ENCODE data around the gene TMEM63A.
A peak's percentile ranks its signal among the peaks of the same experiment; 100 is the strongest.
"Not testable (repeated sequence)": the region's sequence is repeated elsewhere in the genome, so short reads cannot be mapped to it uniquely, and the experiment has no call there.

Gene TMEM63A

DNA sequence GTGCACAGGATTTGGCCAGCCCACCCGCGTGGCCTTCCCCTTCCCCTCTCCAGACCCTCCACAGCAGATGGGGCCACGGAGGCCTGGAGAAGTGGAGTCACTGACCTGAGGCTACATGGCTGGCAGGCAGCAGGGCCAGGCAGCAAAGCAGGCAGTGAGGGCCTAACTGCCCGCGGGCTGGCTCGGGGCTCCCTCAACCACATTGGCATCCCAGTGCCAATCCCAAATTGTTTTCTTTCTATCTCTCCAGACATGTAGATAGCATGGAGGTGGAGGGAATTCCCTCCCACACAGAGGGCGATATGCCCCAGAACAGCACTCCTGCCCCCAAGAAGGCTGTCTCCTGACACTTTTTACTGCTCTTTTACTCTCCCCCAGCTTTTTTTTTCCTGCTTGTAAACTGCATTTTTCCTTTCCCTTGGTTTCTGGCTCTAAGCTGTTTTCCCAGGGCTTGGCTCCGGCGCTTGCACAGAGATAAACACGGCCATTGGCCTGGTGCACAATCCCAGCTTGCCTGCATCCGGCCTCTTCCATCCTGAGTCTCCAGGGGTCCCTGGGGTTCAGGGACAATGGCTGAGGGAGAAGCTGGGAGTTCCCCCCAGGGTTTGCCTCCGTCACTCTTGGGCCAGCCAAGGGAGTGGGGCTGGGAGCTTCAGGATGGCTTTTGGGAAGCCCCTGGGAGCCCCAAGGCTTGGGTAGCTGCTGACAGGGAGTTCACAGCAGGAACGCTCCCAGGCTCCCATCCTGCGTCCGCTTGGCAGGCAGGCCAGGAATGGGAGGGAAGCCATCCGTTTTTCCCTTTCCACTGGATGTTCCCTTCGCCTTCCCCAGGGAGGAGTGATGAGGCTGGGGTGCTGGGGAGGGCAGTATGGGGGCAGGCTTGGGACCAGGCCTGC lies 65.3 kb downstream of the TMEM63A start:
- FAIRE-seq = no peak

DNA sequence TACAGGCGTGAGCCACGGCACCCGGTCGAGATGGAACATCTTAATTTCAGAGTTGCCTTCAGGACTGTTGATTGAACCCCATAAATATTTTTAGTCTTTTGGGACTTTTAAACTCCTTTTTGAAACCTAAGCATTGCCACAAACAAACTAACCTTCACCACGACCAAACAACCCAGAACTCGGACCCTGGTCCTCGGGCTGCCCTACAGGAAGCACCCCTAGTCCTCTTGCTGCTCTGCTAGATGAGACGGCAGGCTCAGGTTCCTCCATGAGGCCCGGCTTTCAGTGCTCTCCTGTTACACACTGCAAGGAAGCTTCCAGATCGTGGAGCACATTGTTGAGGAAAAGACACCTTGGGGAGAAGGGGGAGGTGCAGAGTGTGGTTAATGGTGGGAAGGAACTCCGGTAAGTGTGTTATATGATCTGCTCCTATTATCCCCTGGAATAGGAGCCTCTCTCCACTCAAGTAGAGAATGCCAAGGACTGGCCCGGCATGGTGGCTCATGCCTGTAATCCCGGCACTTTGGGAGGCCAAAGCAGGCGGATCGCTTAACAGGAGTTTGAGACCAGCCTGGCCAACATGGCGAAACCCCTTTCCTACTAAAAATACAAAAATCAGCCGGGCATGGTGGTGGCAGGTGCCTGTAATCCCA lies 66.5 kb downstream of the TMEM63A start:
- no peak for FAIRE-seq

DNA sequence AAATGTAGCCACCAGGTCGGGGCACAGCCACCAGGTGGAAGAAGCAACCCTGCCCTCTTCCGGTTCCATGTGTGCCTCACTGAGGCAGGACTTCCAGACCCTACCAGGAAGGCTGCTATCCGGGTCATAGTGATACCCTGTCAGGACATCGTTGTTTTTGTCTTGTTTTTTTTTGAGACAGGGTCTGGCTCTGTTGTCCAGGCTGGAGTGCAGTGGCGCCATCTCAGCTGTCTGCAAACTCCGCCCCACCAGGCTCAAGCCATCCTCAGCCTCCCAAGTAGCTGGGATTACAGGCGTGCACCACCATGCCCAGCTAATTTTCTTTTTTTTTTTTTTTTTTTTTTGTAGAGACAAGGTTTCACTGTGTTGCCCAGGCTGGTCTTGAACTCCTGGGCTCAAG lies 67.1 kb downstream of the TMEM63A start:
- not testable (repeated sequence) for FAIRE-seq

DNA sequence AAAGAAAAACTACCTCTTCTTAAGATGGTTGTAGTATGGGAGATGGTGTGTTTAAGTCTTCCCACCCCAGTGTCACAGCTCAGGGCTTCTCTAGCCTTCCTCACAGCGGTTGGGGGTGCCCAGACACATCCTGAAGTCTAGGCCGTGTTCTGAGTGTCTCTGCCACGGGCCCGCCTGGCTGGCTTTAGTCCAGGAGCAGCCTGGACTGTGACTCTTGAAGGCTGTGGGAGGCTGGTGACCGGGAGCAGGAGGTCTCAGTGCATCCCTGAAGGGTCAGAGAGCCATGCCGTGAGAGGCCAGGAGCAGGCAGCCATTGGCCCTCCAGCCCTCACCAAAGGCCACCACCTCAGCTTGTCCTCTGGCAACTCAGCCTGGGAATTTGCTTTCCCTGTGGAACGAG lies 67.8 kb downstream of the TMEM63A start:
- FAIRE-seq = no peak

DNA sequence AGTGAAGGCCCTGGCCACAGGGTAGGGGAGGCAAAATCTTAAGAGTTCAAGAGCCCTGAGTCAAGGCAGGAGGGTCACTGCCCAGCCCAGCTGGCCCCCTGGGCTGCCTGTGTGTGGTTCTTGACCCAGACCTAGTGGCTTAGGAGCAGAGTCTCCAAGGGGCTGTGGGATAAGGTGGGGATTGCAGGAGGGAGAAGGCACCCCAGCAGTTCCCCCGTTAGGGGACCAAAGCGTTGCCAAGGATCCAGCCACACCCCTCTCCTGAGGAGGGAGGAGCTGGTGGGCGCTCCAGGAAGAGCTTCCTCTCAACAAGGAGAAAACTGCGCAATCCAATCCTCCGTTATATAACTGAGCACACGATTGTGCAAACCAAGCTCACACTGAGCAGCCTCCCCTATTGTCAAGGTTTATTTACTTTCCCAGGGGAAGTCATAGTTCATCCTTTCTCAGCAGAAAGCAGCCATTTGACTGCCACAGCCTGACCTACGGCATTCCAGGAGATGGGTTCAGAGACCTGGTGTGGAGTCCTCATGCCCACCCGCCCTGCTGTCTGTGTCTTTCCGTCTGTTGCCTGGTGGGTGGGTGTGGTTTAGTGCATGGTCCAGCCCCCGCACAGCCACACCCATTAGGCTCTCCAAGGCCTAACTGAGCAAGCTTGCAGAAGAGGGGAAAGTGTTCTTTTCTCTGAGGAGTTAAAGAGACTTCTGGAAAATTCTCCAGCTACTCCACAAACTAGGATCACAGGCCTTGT lies 68.8 kb downstream of the TMEM63A start:
- no peak for FAIRE-seq

DNA sequence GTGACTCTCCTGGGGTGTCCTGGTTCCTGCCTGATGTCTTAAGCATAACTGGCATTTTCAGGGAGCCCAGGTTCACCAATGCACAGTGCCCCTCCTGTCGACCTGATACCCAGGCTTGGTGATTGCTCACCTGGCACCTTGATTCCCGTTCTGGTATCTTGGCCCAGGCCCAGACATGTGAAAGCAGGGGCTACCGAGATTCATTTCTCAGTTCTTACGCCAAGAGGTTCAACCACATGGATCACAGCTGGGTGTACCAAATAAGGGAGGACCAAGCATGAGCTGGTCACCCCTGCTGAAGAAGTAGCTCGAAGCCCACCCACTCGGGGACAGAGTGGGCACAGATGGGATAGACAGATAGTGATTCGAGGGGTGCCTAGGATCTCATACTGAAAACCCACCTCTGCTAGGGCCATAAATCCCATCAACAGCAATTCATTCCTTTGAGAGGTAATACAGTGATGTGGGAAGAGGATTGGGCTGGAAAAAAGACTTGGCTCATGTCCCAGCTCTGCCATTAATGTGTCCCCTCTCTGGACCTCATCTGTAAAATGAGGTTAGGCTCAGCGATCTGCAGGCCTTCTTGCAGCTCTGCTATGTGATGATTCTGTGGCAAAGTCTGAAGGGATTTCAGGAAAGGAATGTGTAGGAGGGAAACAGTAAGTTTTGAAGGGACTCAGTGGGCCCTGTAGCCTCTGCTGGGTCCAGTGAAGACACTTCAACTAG lies 69.5 kb downstream of the TMEM63A start:
- FAIRE-seq = no peak

DNA sequence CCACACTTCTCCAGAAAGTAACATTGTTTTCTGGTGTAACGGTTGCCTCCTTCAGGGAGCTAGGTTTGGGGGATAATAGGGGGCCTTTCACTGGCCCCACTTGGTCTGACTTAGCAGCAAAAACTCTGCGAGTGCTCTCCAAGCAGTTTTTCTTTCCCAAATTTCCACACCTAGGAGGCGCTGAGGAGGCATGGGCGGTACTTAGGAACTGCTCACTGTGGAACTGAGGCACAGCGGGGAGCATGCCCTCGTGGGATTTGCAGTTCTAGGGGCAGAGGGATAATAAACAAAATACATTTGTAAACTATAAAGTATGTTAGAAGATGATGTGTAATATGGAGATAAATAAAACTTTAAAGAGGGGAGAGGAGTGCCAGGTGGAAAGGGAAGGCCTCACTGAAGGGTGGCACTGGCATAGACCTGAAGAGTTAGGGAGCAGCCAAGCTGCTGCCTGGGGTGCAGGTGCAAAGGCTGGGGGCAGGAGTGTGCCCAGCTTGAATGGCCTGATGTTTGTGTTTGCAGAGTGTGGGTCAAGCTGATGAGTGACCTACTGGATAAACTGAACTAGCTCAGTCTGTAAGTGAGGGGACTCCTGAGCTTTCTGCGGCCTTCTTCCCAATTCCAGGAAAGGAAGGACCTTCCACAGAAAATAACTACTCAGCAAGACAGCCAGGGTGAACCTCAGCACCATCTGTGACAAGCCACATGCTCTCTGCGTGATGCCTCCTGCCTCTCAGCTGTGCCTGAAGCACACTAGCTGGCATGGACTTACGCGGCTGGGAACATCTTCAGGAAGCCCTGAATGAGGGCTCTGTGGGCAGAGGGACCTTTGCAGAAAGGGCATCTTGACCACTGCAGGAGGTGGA lies 70.3 kb downstream of the TMEM63A start:
- no peak for FAIRE-seq

DNA sequence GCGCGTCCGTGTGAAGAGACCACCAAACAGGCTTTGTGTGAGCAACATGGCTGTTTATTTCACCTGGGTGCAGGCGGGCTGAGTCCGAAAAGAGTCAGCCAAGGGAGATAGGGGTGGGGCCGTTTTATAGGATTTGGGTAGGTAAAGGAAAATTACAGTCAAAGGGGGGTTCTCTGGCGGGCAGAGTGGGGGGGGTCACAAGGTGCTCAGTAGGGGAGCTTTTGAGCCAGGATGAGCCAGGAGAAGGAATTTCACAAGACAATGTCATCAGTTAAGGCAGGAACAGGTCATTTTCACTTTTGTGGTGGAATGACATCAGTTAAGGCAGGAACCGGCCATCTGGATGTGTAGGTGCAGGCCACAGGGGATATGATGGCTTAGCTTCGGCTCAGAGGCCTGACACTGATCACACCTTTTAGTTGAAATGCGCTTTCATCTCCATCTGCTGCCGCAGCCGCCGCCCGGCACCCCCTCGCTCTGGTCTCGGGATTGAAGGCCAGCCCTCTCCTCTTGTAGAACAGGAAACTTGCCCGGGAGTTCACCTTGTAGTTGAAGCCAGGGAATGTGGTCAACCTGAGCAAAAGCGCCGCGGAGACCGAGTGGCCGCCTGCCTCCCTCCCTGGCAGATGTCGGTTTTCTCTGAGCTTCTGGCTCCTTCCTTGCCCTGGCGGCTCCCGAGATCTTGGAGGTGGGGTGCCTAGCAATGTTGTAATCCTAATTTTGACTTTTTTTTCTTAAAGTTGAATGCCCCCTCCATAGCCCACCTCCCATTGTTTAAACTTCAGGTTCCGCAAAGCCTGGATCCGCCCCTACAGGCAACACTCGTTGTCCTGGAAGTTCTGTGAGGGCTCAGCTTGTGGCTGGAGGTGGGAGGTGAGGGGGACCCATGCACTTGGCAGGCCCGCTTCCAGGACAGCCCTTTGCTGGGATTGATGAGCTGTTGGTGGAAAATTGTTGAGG lies 71.3 kb downstream of the TMEM63A start:
- not testable (repeated sequence) for FAIRE-seq

DNA sequence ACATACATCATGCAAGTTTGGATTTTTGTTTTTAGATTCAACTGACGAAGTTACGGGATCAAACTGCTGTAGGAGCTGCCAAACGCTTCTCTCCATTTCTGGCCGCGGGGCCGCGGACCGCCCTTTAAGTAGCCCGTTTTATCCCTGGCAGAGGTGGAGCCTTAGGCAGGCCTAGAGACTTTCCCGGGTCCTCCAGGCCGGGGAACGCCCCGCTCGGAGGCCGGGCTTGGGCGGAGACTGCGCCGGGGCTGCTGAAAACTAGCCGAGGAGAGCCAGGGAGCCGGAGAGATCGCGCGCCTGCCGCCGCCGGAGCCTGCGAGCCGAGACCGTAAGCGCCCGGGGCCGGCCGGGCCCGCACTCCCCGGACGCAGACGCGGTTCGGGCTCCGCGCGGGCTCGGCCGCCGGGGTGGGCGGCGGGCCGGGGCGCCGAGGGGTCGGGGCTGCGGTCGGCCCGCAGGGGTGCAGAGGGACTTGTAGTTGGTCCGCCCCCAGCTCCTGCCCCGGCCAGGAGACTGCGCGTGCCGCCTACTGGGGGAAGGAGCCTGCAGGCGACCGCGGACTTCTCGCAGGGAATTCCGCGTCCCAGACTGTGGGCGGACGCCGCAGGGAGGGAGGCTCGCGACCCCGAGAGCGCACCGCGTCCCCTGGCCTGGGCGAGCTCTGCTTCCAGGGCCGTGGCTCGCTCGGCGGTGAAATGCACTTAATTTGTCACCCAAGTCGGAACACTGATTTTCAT lies 72.2 kb downstream of the TMEM63A start, which contains the start of gene EPHX1:
Gene EPHX1 (plus strand): TSS at position 283 of the 737 bp plus-strand sequence. CDS start 18,606 bp downstream, outside the sequence.
- peak; percentile 88 for FAIRE-seq

DNA sequence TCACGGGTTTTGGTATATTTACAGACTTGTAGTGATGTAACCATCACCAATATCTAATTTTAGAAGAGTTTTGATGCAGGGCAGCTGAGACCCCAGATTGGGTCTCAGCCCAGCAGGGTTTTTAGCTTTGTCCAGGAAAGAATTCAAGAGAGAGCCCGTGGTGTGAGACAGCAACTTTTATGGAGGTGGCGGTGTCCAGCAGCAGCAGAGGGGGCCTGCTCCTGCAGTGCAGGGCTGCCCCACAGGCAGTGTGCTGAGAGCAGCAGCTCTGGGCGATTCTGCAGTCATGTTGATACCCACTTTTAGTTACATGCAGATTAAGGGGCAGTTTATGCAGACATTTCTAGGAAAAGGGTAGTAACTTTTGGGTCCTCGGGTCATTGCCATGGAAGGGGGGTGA lies 74.0 kb downstream of the TMEM63A start:
- FAIRE-seq = no peak

DNA sequence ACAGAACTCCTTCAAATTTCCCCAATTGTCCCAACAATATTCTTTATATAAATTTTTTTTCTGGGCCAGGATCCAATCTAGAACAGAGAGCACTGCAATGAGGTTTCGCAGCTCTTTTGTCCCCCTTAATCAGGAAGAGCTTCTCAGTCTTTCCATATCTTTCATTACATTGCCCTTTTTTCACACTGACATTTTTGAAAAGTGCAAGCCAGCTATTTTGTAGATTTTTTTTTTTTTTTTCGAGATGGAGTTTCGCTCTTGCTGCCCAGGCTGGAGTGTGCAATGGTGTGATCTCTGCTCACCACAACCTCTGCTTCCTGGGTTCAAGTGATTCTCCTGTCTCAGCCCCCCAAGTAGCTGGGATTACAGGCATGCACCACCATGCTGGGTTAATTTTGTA lies 75.4 kb downstream of the TMEM63A start:
- FAIRE-seq = not testable (repeated sequence)

DNA sequence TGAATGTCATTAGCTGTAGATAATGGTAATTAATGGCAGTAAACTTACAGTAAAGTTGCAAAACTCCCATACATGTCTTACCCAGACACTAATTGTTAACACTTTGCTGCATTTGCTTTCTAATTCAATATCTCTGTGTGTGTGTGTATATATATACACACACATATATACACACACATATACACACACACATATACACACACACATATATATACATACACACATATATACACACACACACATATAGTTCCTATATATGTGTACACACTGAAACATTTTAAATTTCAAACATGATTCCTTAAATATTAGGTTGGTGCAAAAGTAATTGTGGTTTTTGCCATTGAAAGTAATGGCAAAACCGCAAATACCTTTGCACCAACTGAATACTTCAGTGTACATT lies 75.9 kb downstream of the TMEM63A start:
- FAIRE-seq = no peak

DNA sequence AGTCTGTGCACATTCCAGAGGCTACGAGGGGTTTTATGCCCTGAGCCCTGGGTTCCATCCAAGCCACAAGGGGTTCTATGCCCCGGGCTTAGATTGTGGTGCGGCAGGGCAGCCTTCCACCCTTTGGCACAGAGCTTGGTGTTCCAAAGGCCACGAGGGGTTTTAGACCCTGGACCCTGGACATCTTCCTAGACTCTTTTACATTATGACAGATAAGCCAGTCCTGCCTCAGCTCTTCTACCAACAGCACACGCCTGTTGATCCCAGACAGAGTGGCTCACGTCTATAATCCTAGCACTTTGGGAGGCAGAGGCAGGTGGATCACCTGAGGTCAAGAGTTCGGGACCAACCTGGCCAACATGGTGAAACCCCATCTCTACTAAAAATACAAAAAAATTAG lies 81.0 kb downstream of the TMEM63A start:
- FAIRE-seq = not testable (repeated sequence)

DNA sequence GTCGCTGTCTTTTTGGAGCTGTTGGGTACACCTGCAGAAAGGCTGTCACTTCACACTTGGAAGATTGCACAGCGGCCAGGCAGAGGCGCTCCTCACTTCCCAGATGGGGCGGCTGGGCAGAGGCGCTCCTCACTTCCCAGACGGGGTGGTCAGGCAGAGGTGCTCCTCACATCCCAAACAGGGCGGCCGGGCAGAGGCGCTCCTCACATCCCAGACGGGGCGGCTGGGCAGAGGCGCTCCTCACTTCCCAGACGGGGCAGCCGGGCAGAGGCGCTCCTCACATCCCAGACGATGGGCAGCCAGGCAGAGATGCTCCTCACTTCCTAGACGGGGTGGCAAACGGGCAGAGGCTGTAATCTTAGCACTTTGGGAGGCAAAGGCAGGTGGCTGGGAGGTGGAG lies 86.1 kb downstream of the TMEM63A start:
- FAIRE-seq = not testable (repeated sequence)
